ENCODE results near the gene SLN. TPM values are rescaled to one million over a fixed set of nuclear protein-coding genes. Genes with fewer than 3 reads are reported as not detected.

SLN gene
- total RNA-seq, 4 donors from 2014 or later, result 0.96 TPM; not detected in 3

- no peak for DNase-seq
- H3K4me1 ChIP-seq, result no peaks in the 10 kb centered on the region
- no peak for TF ChIP-seq POLR2AphosphoS5 (IDR thresholded peaks at IDR 0.05)
- TF ChIP-seq EP300 (IDR thresholded peaks at IDR 0.05; ENCODE audit: low read depth), result no peak
- no peak for TF ChIP-seq POLR2A (IDR thresholded peaks at IDR 0.05)
- TF ChIP-seq CTCF (IDR thresholded peaks at IDR 0.05), result no peak
- H3K9me3 ChIP-seq, result no peaks in the 10 kb centered on the region
- no peaks in the 10 kb centered on the region for H3K27me3 ChIP-seq
- in situ Hi-C loops (cut with MboI; ENCODE audit: low pct_ligation_motif_present in 1 of 4, low pct_unique_long_range_greater_than_20kb in 1 of 4, low sequenced_read_pairs in 3 of 4), result no loop called here
- H3K4me3 ChIP-seq, result no peak overlapping the region
- no peak overlapping the region for H3K27ac ChIP-seq
- WGBS, 2 donors (ENCODE audit: low coverage in 1 of 2), result 53 to 58% methylated on average over 5 to 7 of the region's 7 CpGs
- no peaks in the 10 kb centered on the region for H3K36me3 ChIP-seq
- intact Hi-C loops (cut with DNase I; ENCODE audit: low total_unique reads), result no loop called here
These were observed 7.9 kb upstream of the SLN start for GRCh38 chr11:107719557-107720302.

DNA sequence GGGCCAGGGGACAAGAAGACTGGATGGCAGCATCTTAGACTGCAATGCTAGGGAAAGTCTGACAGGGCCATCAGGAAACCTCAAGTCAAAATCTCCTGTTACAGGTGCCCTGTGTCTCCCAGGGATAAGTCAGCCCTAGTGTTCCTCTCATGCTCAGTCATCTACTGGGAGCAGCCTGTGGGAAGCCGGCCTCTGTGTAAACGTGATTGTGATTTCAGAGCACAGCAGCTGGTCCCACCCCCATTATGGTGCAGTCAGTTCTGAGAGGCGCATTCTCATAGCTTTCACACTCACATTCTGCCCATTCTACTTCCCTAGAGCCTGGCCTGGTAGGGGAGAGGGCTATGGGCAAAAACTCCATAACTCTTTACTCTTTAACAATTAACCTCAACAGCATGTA lies 7.2 kb upstream of the SLN start:
- intact Hi-C loops (cut with DNase I; ENCODE audit: low total_unique reads) (no loop called here), in situ Hi-C loops (cut with MboI; ENCODE audit: low pct_ligation_motif_present in 1 of 4, low pct_unique_long_range_greater_than_20kb in 1 of 4, low sequenced_read_pairs in 3 of 4) (no loop called here)
- Histone ChIP-seq H3K36me3 (no peaks in the 10 kb centered on the region), H3K4me1 (no peaks in the 10 kb centered on the region), H3K4me3 (no peak overlapping the region), H3K27ac (no peak overlapping the region), H3K27me3 (no peaks in the 10 kb centered on the region), H3K9me3 (no peaks in the 10 kb centered on the region)
- 52% methylated on average over 3 of the region's 3 CpGs; no CpG with 5 or more reads in 1 of the 2 donors for whole genome bisulfite sequencing, 2 donors (ENCODE audit: low coverage in 1 of 2)
- DNase-seq, result no peak
- TF ChIP-seq POLR2AphosphoS5 (IDR thresholded peaks at IDR 0.05) (no peak), CTCF (IDR thresholded peaks at IDR 0.05) (no peak), EP300 (IDR thresholded peaks at IDR 0.05; ENCODE audit: low read depth) (no peak), POLR2A (IDR thresholded peaks at IDR 0.05) (no peak)

GRCh38 chr11:107716884-107717532 lies 5.2 kb upstream of the SLN start:
- DNase-seq, result no peak
- Histone ChIP-seq H3K4me3 (no peak overlapping the region), H3K36me3 (no peaks in the 10 kb centered on the region), H3K27me3 (no peaks in the 10 kb centered on the region), H3K9me3 (no peaks in the 10 kb centered on the region), H3K4me1 (no peaks in the 10 kb centered on the region), H3K27ac (no peak overlapping the region)
- intact Hi-C loops (cut with DNase I; ENCODE audit: low total_unique reads), result no loop called here
- WGBS, 2 donors (ENCODE audit: low coverage in 1 of 2), result 67 to 72% methylated on average over 3 to 4 of the region's 4 CpGs
- TF ChIP-seq EP300 (IDR thresholded peaks at IDR 0.05; ENCODE audit: low read depth), result no peak
- TF ChIP-seq POLR2A (IDR thresholded peaks at IDR 0.05), result no peak
- TF ChIP-seq CTCF (IDR thresholded peaks at IDR 0.05), result no peak
- no peak for TF ChIP-seq POLR2AphosphoS5 (IDR thresholded peaks at IDR 0.05)
- in situ Hi-C loops (cut with MboI; ENCODE audit: low pct_ligation_motif_present in 1 of 4, low pct_unique_long_range_greater_than_20kb in 1 of 4, low sequenced_read_pairs in 3 of 4), result no loop called here

DNA sequence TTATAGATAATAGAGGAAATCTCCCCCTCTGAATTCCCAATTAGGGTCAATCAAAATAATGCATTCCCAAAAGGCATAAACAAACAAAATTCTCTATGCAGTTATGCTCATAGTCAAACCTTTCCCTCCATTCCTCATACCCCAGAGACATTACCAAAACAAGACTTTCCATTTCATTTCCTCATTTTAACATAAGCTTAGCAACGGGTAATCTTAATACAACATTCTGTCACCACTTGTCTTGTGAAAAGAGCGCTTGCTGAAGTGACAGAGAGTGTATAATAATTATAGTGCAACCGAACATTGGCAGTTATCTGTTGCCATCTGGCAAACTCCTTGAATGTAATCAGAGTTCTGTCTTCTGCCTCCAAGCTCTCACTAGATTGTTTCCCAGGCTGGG lies 1.2 kb upstream of the SLN start:
- Histone ChIP-seq H3K4me3 (no peak overlapping the region), H3K36me3 (no peaks in the 10 kb centered on the region), H3K27me3 (no peaks in the 10 kb centered on the region), H3K4me1 (no peaks in the 10 kb centered on the region), H3K9me3 (no peaks in the 10 kb centered on the region), H3K27ac (no peak overlapping the region)
- in situ Hi-C loops (cut with MboI; ENCODE audit: low pct_ligation_motif_present in 1 of 4, low pct_unique_long_range_greater_than_20kb in 1 of 4, low sequenced_read_pairs in 3 of 4), result no loop called here
- intact Hi-C loops (cut with DNase I; ENCODE audit: low total_unique reads), result no loop called here
- TF ChIP-seq POLR2AphosphoS5 (IDR thresholded peaks at IDR 0.05) (no peak), POLR2A (IDR thresholded peaks at IDR 0.05) (no peak), CTCF (IDR thresholded peaks at IDR 0.05) (no peak), EP300 (IDR thresholded peaks at IDR 0.05; ENCODE audit: low read depth) (no peak)
- WGBS, 2 donors (ENCODE audit: low coverage in 1 of 2), result 38 to 42% methylated on average over 3 of the region's 3 CpGs
- no peak for DNase-seq
